ENCODE measurements around the gene PTPN11.
A peak's percentile ranks its signal among the peaks of the same experiment; 100 is the strongest.

The PTPN11 gene

GRCh38 chr12:112473056-112473455, 54.3 kb downstream of the PTPN11 start:
- TF ChIP-seq CTCF (IDR thresholded peaks at IDR 0.05; ENCODE audit: low read depth, low read length, missing control alignments) = peak; percentile 40
- DNase-seq (ENCODE audit: low read depth) = no peak
- no peak overlapping the region for H3K4me3 ChIP-seq (ENCODE audit: low read depth, low read length)

GRCh38 chr12:112479413-112479812, 60.7 kb downstream of the PTPN11 start:
- H3K4me3 ChIP-seq (ENCODE audit: low read depth, low read length) = no peak overlapping the region
- no peak for DNase-seq (ENCODE audit: low read depth)
- no peak for TF ChIP-seq CTCF (IDR thresholded peaks at IDR 0.05; ENCODE audit: low read depth, low read length, missing control alignments)

GRCh38 chr12:112480931-112481330, 62.2 kb downstream of the PTPN11 start:
- H3K4me3 ChIP-seq (ENCODE audit: low read depth, low read length) = no peak overlapping the region
- no peak for DNase-seq (ENCODE audit: low read depth)
- TF ChIP-seq CTCF (IDR thresholded peaks at IDR 0.05; ENCODE audit: low read depth, low read length, missing control alignments) = no peak

- DNase-seq (ENCODE audit: low read depth) = no peak
- no peak overlapping the region for H3K4me3 ChIP-seq (ENCODE audit: low read depth, low read length)
- no peak for TF ChIP-seq CTCF (IDR thresholded peaks at IDR 0.05; ENCODE audit: low read depth, low read length, missing control alignments)
Measured at GRCh38 chr12:112482733-112483132, 64.0 kb downstream of the PTPN11 start.

GRCh38 chr12:112486361-112486760, 67.6 kb downstream of the PTPN11 start:
- TF ChIP-seq CTCF (IDR thresholded peaks at IDR 0.05; ENCODE audit: low read depth, low read length, missing control alignments) = no peak
- DNase-seq (ENCODE audit: low read depth) = no peak
- H3K4me3 ChIP-seq (ENCODE audit: low read depth, low read length) = no peak overlapping the region

GRCh38 chr12:112488257-112488876, 69.6 kb downstream of the PTPN11 start:
- TF ChIP-seq CTCF (IDR thresholded peaks at IDR 0.05; ENCODE audit: low read depth, low read length, missing control alignments) = no peak
- DNase-seq (ENCODE audit: low read depth) = no peak
- H3K4me3 ChIP-seq (ENCODE audit: low read depth, low read length) = no peak overlapping the region

- no peak overlapping the region for H3K4me3 ChIP-seq (ENCODE audit: low read depth, low read length)
- no peak for TF ChIP-seq CTCF (IDR thresholded peaks at IDR 0.05; ENCODE audit: low read depth, low read length, missing control alignments)
- no peak for DNase-seq (ENCODE audit: low read depth)
Measured at GRCh38 chr12:112489456-112489855, 70.7 kb downstream of the PTPN11 start.

Data from GM12864 (cell line).